ENCODE results near the gene DPP6. TPM values are rescaled to one million over a fixed set of nuclear protein-coding genes. Genes with fewer than 3 reads are reported as not detected.

The DPP6 gene
- total and polyA plus RNA-seq, 2 donors (not counting 1 experiment from before 2014, with no cell fraction given) = not detected

DNA sequence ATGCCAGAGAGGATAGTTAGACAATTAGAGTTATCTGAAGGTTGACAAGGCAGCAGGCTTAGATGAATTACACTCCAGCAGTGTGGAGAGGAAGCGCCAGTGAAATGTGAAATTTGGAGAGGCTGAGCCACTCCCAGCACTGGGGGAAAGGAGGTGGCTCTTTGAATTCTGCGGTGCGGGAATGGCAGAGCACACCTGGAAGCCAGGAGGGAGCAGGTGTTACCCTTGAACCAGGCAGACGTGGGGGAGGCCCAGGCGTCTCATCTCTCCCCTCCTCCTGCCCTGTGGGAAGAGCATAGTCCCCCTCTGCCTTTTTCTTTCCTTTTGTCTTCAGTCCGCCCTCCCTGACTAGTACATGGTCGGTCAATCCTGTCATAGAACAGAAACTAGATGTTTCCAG is 203.1 kb downstream of the DPP6 start:
- H3K36me3 ChIP-seq (replicated peaks in 1 of 2; ENCODE audit: control extremely low read depth in 1 of 2, control insufficient read depth in 1 of 2, extremely low read depth in 1 of 2, insufficient read depth in 2 of 2, low read length in 1 of 2) = no peaks in the 10 kb centered on the region
- WGBS (ENCODE audit: insufficient coverage) = 13% methylated on average over 5 of the region's 7 CpGs
- no peaks in the 10 kb centered on the region for H3K27me3 Mint-ChIP-seq
- no peaks in the 10 kb centered on the region for H3K27me3 ChIP-seq (replicated peaks in 1 of 4; ENCODE audit: control extremely low read depth in 1 of 4, control insufficient read depth in 3 of 4, insufficient read depth in 4 of 4, low read length in 3 of 4)
- H3K27ac ChIP-seq (ENCODE audit: low read length in 2 of 2) = no peak overlapping the region
- TF ChIP-seq, protein P1, sequence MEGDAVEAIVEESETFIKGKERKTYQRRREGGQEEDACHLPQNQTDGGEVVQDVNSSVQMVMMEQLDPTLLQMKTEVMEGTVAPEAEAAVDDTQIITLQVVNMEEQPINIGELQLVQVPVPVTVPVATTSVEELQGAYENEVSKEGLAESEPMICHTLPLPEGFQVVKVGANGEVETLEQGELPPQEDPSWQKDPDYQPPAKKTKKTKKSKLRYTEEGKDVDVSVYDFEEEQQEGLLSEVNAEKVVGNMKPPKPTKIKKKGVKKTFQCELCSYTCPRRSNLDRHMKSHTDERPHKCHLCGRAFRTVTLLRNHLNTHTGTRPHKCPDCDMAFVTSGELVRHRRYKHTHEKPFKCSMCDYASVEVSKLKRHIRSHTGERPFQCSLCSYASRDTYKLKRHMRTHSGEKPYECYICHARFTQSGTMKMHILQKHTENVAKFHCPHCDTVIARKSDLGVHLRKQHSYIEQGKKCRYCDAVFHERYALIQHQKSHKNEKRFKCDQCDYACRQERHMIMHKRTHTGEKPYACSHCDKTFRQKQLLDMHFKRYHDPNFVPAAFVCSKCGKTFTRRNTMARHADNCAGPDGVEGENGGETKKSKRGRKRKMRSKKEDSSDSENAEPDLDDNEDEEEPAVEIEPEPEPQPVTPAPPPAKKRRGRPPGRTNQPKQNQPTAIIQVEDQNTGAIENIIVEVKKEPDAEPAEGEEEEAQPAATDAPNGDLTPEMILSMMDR (IDR thresholded peaks at IDR 0.05) = no peak
- TF ChIP-seq EZH2 (IDR thresholded peaks at IDR 0.05; ENCODE audit: borderline replicate concordance, insufficient read depth, low read depth, low read length, poor library complexity, severe bottlenecking) = no peak
- H3K9ac ChIP-seq (ENCODE audit: low read length) = no peak overlapping the region
- H3K4me1 Mint-ChIP-seq = no peaks in the 10 kb centered on the region
- H3K4me2 ChIP-seq (replicated peaks; ENCODE audit: low read depth, low read length, poor library complexity, severe bottlenecking) = no peak overlapping the region
- no peak overlapping the region for H2AFZ ChIP-seq (ENCODE audit: insufficient read depth, low read depth, low read length, poor library complexity, severe bottlenecking)
- H3K4me3 ChIP-seq (ENCODE audit: control extremely low read depth in 1 of 5, extremely low read depth in 1 of 5, insufficient read depth in 1 of 5, low read depth in 2 of 5, low read length in 4 of 5) = no peak overlapping the region
- CTCF ChIA-PET = no interaction called here
- H3K9me3 ChIP-seq (ENCODE audit: control extremely low read depth in 1 of 3, control insufficient read depth in 2 of 3, insufficient read depth in 1 of 3, low read length in 2 of 3) = peaks cover 0 to 14% (median 0%) of the 10 kb centered on the region in 3 donors
- no peaks in the 10 kb centered on the region for H3K4me1 ChIP-seq (ENCODE audit: control insufficient read depth in 2 of 2, insufficient read depth in 2 of 2, low read length in 2 of 2)
- H3K9me3 Mint-ChIP-seq (ENCODE audit: insufficient read depth) = no peaks in the 10 kb centered on the region
- POLR2A ChIA-PET = no interaction called here
- DNase-seq = no peak
- no peaks in the 10 kb centered on the region for H3K79me2 ChIP-seq (ENCODE audit: control insufficient read depth, insufficient read depth, low read length)
- H3K4me3 Mint-ChIP-seq = no peak overlapping the region
- no peak overlapping the region for H3K27ac Mint-ChIP-seq
- H4K20me1 ChIP-seq (ENCODE audit: control insufficient read depth, insufficient read depth, low read length, poor library complexity, severe bottlenecking) = no peaks in the 10 kb centered on the region
- intact Hi-C loops (cut with micrococcal nuclease) = no loop called here
- ATAC-seq (ENCODE audit: low read depth) = no peak

DNA sequence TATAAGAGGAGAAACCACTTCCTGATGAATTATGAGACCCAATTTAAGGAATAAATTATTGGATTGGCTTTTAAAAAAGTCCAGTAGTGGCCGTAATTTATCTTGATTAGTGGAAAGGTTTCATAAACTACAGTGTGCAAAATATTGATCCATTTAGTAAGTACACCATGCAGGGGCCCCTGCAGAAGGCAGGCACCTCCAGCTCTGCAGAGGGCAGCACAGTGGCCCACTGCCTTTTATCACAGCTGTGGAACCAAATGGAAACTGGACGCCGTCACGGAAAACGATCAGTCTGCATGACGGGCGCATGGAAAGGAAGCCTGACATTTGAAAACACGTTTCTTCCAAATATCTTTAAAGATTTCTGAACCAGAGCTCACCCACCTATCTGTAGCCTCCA is 204.0 kb downstream of the DPP6 start:
- H3K4me3 Mint-ChIP-seq = no peak overlapping the region
- ATAC-seq (ENCODE audit: low read depth) (no peak), DNase-seq (no peak)
- H3K79me2 ChIP-seq (ENCODE audit: control insufficient read depth, insufficient read depth, low read length) = no peaks in the 10 kb centered on the region
- H3K4me1 ChIP-seq (ENCODE audit: control insufficient read depth in 2 of 2, insufficient read depth in 2 of 2, low read length in 2 of 2) = no peaks in the 10 kb centered on the region
- H4K20me1 ChIP-seq (ENCODE audit: control insufficient read depth, insufficient read depth, low read length, poor library complexity, severe bottlenecking) = no peaks in the 10 kb centered on the region
- TF ChIP-seq, protein P1 (IDR thresholded peaks at IDR 0.05) = no peak
- no peak for TF ChIP-seq EZH2 (IDR thresholded peaks at IDR 0.05; ENCODE audit: borderline replicate concordance, insufficient read depth, low read depth, low read length, poor library complexity, severe bottlenecking)
- H3K27me3 ChIP-seq (replicated peaks in 1 of 4; ENCODE audit: control extremely low read depth in 1 of 4, control insufficient read depth in 3 of 4, insufficient read depth in 4 of 4, low read length in 3 of 4) = no peaks in the 10 kb centered on the region
- H3K4me1 Mint-ChIP-seq = no peaks in the 10 kb centered on the region
- no peak overlapping the region for H3K27ac Mint-ChIP-seq
- ChIA-PET POLR2A (no interaction called here), CTCF (no interaction called here)
- H3K4me3 ChIP-seq (ENCODE audit: control extremely low read depth in 1 of 5, extremely low read depth in 1 of 5, insufficient read depth in 1 of 5, low read depth in 2 of 5, low read length in 4 of 5) = no peak overlapping the region
- no peak overlapping the region for H3K9ac ChIP-seq (ENCODE audit: low read length)
- no peaks in the 10 kb centered on the region for H3K9me3 Mint-ChIP-seq (ENCODE audit: insufficient read depth)
- H3K36me3 ChIP-seq (replicated peaks in 1 of 2; ENCODE audit: control extremely low read depth in 1 of 2, control insufficient read depth in 1 of 2, extremely low read depth in 1 of 2, insufficient read depth in 2 of 2, low read length in 1 of 2) = no peaks in the 10 kb centered on the region
- H3K27ac ChIP-seq (ENCODE audit: low read length in 2 of 2) = no peak overlapping the region
- intact Hi-C loops (cut with micrococcal nuclease) = no loop called here
- 94% methylated on average over 7 of the region's 8 CpGs for WGBS (ENCODE audit: insufficient coverage)
- H3K4me2 ChIP-seq (replicated peaks; ENCODE audit: low read depth, low read length, poor library complexity, severe bottlenecking) = no peak overlapping the region
- H3K27me3 Mint-ChIP-seq = no peaks in the 10 kb centered on the region
- no peak overlapping the region for H2AFZ ChIP-seq (ENCODE audit: insufficient read depth, low read depth, low read length, poor library complexity, severe bottlenecking)
- peaks cover 0 to 14% (median 0%) of the 10 kb centered on the region in 3 donors for H3K9me3 ChIP-seq (ENCODE audit: control extremely low read depth in 1 of 3, control insufficient read depth in 2 of 3, insufficient read depth in 1 of 3, low read length in 2 of 3)

Data from B cell (primary cell).